Lower lobe of right lung (tissue), 2 donors: ENCODE results near the gene FBRSL1. TPM values are rescaled to one million over a fixed set of nuclear protein-coding genes. Genes with fewer than 3 reads are reported as not detected.

Source experiments
- ATAC-seq, 2 donors: fragments of 200-7000 bp; cut with Tn5 transposase; one replicate each; pipeline ENCODE4 v1.9.1; 2020 to 2022; ENCODE audit warnings: mild to moderate bottlenecking in 2 of 2, moderate library complexity in 2 of 2
- DNase-seq: peaks from one replicate; pipeline ENCODE4 v3.0.0-alpha.2; 2020
- H3K27ac ChIP-seq: fragments of 200-600 bp; one replicate; pipeline ENCODE4 v1.8.0; 2022
- H3K27me3 ChIP-seq: fragments of 200-600 bp; one replicate; pipeline ENCODE4 v1.8.0; 2022; ENCODE audit warnings: low read depth
- H3K36me3 ChIP-seq: fragments of 200-600 bp; one replicate; pipeline ENCODE4 v1.8.0; 2022; ENCODE audit warnings: mild to moderate bottlenecking
- H3K4me1 ChIP-seq: fragments of 200-600 bp; one replicate; pipeline ENCODE4 v1.8.0; 2022
- H3K4me3 ChIP-seq: fragments of 200-600 bp; one replicate; pipeline ENCODE4 v1.8.0; 2022; ENCODE audit warnings: mild to moderate bottlenecking
- H3K9me3 ChIP-seq: fragments of 200-600 bp; one replicate; pipeline ENCODE4 v1.8.0; 2022
- intact Hi-C: fragments of 100-400 bp; cut with DNase I; formaldehyde crosslinking; loops from one replicate; pipeline ENCODE4 v1.11.0; 2022
- total RNA-seq: library from RNA; stranded (reverse); fragmentation: NEBNext Ultra II Directional; extraction: Animal tissue kit (Norgen Biotek cat#: 25700); gene quantifications from one replicate; pipeline ENCODE4 v1.2.1, GENCODE V29; 2021
- TF ChIP-seq, protein P1 (sequence below): fragments of 200-600 bp; IDR thresholded peaks from one replicate; pipeline ENCODE4 v1.8.0; 2022; ENCODE audit warnings: antibody characterized with exemption, mild to moderate bottlenecking
- donor health status: DM: no; HTN: yes; CAD: no; lungs with severe emphysema.

FBRSL1 gene
- total RNA-seq, 1 donor from 2014 or later = 47.6 TPM

DNA sequence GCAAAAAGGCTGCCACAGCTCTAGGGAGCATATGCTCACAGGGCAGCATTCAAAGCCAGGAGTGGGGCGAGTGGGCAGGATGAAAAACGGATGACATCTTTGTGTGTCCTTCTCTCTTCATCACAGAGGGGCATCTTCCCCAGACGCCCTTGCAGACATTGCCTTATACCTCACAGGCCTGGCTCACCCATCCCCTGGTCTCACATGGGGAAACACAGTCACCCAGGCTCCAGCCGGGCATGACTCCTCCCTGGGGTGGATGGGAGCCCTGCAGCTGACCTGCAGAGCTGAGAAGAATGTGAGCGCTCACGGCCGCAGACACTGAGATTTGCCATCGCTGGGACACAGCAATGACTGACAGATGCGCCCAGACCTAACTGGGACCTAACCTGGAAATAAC is 7.2 kb upstream of the FBRSL1 start:
- TF ChIP-seq, protein P1, sequence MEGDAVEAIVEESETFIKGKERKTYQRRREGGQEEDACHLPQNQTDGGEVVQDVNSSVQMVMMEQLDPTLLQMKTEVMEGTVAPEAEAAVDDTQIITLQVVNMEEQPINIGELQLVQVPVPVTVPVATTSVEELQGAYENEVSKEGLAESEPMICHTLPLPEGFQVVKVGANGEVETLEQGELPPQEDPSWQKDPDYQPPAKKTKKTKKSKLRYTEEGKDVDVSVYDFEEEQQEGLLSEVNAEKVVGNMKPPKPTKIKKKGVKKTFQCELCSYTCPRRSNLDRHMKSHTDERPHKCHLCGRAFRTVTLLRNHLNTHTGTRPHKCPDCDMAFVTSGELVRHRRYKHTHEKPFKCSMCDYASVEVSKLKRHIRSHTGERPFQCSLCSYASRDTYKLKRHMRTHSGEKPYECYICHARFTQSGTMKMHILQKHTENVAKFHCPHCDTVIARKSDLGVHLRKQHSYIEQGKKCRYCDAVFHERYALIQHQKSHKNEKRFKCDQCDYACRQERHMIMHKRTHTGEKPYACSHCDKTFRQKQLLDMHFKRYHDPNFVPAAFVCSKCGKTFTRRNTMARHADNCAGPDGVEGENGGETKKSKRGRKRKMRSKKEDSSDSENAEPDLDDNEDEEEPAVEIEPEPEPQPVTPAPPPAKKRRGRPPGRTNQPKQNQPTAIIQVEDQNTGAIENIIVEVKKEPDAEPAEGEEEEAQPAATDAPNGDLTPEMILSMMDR = no peak
- Histone ChIP-seq H3K9me3 (no peaks in the 10 kb centered on the region), H3K27ac (no peak overlapping the region), H3K36me3 (no peaks in the 10 kb centered on the region), H3K4me3 (no peak overlapping the region), H3K27me3 (peaks cover 11% of the 10 kb centered on the region), H3K4me1 (no peaks in the 10 kb centered on the region)
- DNase-seq = no peak
- ATAC-seq = no peak
- intact Hi-C loops = no loop called here

DNA sequence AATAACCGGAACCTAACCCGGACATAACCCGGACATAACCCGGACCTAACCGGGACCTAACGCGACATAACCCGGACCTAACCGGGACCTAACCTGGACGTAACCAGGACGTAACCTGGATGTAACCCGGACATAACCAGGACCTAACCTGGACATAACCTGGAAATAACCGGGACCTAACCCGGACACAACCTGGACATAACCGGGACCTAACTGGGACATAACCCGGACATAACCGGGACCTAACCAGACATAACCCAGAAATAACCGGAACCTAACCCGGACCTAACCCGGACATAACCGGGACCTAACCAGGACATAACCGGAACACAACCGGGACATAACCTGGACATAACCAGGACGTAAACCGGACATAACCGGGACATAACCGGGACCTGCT is 6.7 kb upstream of the FBRSL1 start:
- TF ChIP-seq, protein P1 = no peak
- Histone ChIP-seq H3K4me3 (no peak overlapping the region), H3K27me3 (peaks cover 11% of the 10 kb centered on the region), H3K4me1 (peaks cover 4% of the 10 kb centered on the region), H3K36me3 (no peaks in the 10 kb centered on the region), H3K27ac (no peak overlapping the region), H3K9me3 (no peaks in the 10 kb centered on the region)
- DNase-seq (no peak), ATAC-seq (no peak)
- intact Hi-C loops = no loop called here

DNA sequence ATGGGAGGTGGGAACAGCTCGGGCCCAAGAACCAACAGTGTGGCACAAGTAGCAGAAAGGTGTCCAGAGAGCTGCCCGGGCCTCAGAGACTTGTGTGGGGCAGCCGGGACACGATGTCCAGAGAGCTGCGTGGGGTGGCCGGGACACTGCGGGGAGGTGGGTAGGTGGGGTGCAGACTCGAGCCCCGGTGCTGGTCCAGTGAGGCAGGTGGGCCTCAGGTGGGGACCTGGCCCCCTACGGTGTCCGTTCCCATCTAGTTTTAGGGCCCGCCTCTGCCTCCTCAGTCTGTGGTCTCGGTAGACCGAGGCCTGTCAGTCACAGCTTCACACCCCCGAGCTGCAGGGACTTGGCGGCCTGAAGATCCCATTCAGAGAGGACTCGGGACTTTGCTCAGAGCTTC is 6.3 kb upstream of the FBRSL1 start:
- DNase-seq = no peak
- intact Hi-C loops = no loop called here
- ATAC-seq = no peak
- Histone ChIP-seq H3K36me3 (no peaks in the 10 kb centered on the region), H3K27me3 (peaks cover 11% of the 10 kb centered on the region), H3K27ac (no peak overlapping the region), H3K9me3 (no peaks in the 10 kb centered on the region), H3K4me3 (no peak overlapping the region), H3K4me1 (peaks cover 8% of the 10 kb centered on the region)
- TF ChIP-seq, protein P1 = no peak

DNA sequence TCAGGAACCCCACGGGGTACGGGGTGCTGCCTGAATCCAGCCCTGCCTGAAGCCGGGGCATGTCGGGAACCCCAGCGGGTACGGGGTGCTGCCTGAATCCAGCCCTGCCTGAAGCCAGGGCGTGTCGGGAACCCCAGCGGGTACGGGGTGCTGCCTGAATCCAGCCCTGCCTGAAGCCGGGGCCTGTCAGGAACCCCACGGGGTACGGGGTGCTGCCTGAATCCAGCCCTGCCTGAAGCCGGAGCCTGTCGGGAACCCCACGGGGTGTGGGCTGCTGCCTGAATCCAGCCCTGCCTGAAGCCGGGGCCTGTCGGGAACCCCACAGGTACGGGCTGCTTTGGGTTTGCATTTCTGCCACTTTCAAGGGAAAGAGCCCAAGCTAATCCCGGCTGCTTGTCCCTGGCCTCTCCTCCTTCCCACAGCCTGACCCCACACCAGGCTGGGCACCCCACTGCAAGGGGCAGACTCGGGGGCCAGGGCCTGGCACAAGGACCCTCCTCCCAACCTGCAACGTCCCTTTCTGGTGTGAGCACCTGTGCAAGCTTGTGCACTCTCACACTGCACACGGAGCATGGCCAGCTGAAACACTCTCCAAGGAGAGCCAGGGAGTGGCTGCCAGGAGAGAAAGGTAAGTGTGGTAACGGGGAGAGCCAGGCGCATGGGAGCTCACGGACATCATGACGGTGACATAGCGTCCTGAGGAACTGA is 5.6 kb upstream of the FBRSL1 start:
- Histone ChIP-seq H3K36me3 (no peaks in the 10 kb centered on the region), H3K27me3 (peaks cover 5% of the 10 kb centered on the region), H3K4me3 (no peak overlapping the region), H3K27ac (no peak overlapping the region), H3K4me1 (peaks cover 15% of the 10 kb centered on the region), H3K9me3 (no peaks in the 10 kb centered on the region)
- DNase-seq (no peak), ATAC-seq (no peak)
- TF ChIP-seq, protein P1 = no peak
- intact Hi-C loops = no loop called here

DNA sequence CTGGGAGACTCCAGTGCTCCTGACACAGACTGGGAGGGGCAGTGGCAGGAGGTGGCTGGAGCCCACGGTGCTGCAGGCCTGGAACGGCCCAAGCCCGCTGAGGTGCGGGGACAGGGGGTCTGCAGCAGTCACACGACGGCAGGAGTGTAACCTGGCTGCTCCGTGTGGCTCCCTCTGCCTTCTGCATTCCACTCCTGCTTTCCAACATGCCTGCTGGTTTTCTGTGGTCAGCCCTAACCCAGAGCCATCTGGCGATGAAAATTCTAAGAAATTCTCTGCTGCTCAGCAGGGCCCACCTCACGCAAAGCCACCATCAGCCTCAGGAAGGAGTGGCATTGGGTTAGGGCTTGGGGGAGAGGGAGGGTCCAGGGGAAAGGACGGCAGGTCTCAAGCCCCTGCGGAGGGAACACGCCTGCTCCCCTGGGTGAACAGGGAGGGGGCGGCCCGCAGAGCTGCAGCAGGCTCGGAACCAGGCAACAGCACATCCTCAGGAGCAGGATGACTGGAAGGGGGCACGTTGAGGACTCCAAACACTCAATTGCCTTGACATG is 5.0 kb upstream of the FBRSL1 start:
- H3K27me3 ChIP-seq = peaks cover 4% of the 10 kb centered on the region
- DNase-seq = no peak
- no peak overlapping the region for H3K4me3 ChIP-seq
- intact Hi-C loops = no loop called here
- no peak overlapping the region for H3K27ac ChIP-seq
- TF ChIP-seq, protein P1 = no peak
- H3K4me1 ChIP-seq = peaks cover 15% of the 10 kb centered on the region
- no peak for ATAC-seq
- H3K9me3 ChIP-seq = no peaks in the 10 kb centered on the region
- H3K36me3 ChIP-seq = no peaks in the 10 kb centered on the region
